Keratinocyte (primary cell): ENCODE measurements around the gene PADI1.

Experiments
- CTCF ChIP-seq, 3 experiments: IDR thresholded peaks in 1 of 3; conservative IDR thresholded peaks in 1 of 3; optimal IDR thresholded peaks in 1 of 3; 2 replicates in 2 of 3; 3 replicates in 1 of 3; pipeline versions ENCODE3 to v1.5.1; 2011; ENCODE audit warnings: low read length in 3 of 3, mild to moderate bottlenecking in 3 of 3, moderate library complexity in 2 of 3, control low read depth in 1 of 3, inconsistent platforms in 1 of 3; ENCODE audit not compliant: insufficient read depth in 2 of 3; ENCODE audit errors: extremely low read depth in 1 of 3
- EZH2 ChIP-seq: IDR thresholded peaks from one replicate; pipeline ENCODE4 v1.6.1; 2012; ENCODE audit warnings: inconsistent platforms, mild to moderate bottlenecking, low read length, moderate library complexity

GRCh38 chr1:17205652-17206051 is 724 bp downstream of the PADI1 start:
- TF ChIP-seq CTCF (optimal IDR thresholded peaks at IDR 0.05 in 1 of 3, IDR thresholded peaks at IDR 0.05 in 1 of 3, conservative IDR thresholded peaks at IDR 0.05 in 1 of 3; ENCODE audit: extremely low read depth in 1 of 3, insufficient read depth in 2 of 3, low read length in 3 of 3) (no peak), EZH2 (no peak)
